Tibial nerve (tissue), 4 donors: ENCODE results near the gene ZNF597.

Source experiments
- EP300 ChIP-seq, 2 donors: sonication (generic); formaldehyde crosslinking; IDR thresholded peaks; one replicate each; pipeline ENCODE4 v1.6.1; 2017; ENCODE audit warnings: antibody characterized with exemption in 2 of 2, mild to moderate bottlenecking in 1 of 2
- POLR2A ChIP-seq, 2 donors: fragments of 450-650 bp; IDR thresholded peaks; one replicate each; pipeline ENCODE4 v1.6.1; 2017; ENCODE audit warnings: antibody characterized with exemption in 2 of 2, mild to moderate bottlenecking in 2 of 2, moderate library complexity in 2 of 2
- TF ChIP-seq, protein P1 (sequence below), 5 experiments: fragments of 200-600 bp in 3 of 5; fragments of 450-650 bp in 2 of 5; sonication (generic) in 3 of 5; IDR thresholded peaks; one replicate each; pipeline ENCODE4 v1.5.1; 2016 to 2019; ENCODE audit warnings: antibody characterized with exemption in 5 of 5, mild to moderate bottlenecking in 3 of 5, moderate library complexity in 2 of 5

DNA sequence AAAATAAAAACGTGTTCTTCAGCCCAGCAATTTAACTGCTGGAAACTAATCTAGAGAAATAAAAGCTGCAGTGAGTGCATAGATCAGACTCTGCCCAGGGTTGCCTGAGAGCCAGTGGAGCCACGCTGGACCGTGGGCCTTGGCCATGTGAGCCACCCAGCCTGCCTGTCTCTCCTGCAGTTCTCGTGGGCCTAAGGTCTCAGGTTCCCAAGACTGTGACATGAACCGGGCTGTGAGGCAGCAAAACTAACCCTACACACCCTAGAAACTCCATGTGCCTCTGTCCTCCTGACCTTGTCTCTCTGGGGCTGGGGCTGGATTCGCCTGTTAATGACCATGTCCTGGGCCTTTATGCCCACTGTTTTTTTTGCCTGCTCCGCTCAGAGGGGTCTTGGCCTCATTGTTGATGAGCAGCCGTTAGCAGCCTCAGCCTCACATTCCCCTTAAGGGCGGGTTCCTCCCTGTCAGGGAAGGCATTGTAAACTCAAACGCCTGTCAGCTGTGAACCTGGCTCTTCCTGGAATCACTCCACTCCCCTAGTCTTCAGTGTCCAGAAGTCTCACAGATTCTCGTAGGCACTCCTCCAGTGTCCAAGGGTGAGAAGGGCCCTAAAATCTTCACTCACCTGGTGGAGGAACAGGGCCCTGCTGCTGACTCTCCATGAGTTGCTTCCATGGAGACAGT is 35.1 kb upstream of the ZNF597 start:
- TF ChIP-seq, protein P1, sequence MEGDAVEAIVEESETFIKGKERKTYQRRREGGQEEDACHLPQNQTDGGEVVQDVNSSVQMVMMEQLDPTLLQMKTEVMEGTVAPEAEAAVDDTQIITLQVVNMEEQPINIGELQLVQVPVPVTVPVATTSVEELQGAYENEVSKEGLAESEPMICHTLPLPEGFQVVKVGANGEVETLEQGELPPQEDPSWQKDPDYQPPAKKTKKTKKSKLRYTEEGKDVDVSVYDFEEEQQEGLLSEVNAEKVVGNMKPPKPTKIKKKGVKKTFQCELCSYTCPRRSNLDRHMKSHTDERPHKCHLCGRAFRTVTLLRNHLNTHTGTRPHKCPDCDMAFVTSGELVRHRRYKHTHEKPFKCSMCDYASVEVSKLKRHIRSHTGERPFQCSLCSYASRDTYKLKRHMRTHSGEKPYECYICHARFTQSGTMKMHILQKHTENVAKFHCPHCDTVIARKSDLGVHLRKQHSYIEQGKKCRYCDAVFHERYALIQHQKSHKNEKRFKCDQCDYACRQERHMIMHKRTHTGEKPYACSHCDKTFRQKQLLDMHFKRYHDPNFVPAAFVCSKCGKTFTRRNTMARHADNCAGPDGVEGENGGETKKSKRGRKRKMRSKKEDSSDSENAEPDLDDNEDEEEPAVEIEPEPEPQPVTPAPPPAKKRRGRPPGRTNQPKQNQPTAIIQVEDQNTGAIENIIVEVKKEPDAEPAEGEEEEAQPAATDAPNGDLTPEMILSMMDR (IDR thresholded peaks at IDR 0.05) = no peak
- TF ChIP-seq EP300 (IDR thresholded peaks at IDR 0.05) (no peak), POLR2A (IDR thresholded peaks at IDR 0.05) (no peak)
